GM21515 (cell line): ENCODE measurements around the gene HEXIM1.
"Not testable (repeated sequence)": the region's sequence is repeated elsewhere in the genome, so short reads cannot be mapped to it uniquely, and the experiment has no call there.

Experiments used
- ATAC-seq: cut with Tn5 transposase; IDR thresholded peaks from one replicate; pipeline ENCODE4 v1.9.1; 2021; ENCODE audit not compliant: unreplicated experiment

The HEXIM1 gene

DNA sequence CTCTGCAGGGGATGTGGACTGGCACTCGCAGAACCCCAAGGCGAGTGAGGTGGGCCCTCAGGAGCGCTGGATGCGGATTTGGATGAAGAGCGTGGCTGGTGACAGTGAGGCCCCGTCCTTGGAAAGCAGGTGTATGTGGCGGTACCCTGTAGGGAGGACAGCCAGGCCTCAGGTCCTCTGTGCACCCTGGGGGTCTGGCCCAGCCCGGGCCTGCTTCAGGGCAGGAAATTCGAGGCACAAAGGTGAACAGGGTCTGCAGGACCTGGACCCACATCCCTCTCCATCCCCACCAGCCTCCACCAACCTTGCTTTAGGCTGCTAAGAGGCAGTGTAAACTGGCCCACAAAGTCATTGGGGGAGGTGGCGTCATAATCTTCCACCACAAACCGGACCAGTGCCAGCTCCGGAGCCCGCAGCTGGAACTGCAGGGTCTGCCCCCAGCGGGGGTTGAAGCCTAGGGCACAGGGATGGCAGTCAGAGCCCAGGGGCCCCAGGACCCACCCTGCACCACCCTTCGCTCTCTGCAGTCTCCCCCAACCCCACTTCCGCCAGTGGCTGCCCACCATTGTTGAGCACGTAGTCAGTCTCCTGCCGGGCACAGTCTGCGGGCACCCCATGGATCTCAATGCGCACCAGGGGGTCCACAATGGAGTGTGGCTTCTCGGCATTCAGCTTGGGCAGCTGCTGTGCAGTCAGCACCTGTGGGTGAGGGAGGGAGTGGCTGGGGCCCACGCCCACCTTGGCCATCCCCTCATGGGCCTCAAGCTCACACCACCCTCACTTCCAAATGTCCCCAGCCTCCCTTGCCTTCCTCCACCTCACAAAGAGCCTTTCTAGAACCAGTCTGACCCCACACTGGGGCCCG, 35.5 kb upstream of the HEXIM1 start:
- ATAC-seq: no peak

DNA sequence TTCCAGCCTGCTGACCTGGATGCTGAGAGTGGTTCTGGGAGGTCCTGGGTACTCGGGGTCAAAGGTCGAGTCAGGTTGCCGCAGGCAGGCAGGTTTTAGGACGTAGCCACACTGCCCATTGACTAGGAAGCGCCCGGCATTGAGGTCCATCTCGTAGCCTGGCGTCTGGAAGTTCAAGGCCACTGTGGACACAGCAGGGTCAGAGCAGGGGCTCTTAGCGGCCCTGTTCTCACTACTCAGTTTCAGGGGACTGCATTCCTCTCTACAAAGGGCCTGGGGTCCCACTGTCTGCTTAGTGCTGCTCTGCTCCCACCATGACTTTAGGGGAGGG, 34.9 kb upstream of the HEXIM1 start:
- no peak for ATAC-seq

DNA sequence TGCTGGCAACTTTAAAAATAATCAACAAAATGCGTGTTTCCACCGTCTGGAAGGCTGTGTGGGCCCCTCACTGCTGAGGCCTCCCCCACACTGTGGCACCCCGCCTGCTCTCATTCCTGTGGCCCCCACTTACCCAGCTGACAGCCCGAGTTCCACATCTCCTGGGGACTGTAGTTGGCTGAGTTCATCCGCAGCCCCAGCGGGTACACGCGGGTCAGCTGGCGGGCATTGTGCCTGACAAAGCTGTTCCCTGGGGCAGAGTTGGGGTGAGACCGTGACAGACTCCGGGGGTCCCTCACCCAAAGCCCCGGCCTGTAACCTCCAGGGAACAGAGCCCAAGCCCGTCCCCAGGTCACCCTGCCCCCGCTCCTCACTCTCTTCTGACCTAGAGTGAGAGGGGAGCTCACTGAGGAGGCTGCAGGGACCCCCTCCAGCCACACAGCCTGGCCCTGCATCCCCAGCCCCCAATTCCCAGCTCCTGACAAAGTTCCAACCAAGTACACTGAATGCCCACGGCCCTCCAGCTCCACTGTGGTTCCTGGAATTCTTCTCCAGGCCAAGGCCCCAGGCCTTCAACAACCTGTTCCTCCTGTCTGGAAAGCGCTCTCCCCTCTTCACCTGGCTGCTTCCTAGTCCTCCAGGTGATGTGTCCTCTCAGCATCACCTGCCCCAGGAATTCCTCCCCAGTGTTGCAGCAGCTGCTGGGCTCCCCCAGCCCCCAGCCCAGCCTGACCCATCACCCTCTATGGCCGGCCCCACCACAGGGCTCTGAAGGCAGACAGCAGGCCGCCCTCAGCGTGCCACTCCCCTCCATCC, 34.0 kb upstream of the HEXIM1 start:
- ATAC-seq: no peak

DNA sequence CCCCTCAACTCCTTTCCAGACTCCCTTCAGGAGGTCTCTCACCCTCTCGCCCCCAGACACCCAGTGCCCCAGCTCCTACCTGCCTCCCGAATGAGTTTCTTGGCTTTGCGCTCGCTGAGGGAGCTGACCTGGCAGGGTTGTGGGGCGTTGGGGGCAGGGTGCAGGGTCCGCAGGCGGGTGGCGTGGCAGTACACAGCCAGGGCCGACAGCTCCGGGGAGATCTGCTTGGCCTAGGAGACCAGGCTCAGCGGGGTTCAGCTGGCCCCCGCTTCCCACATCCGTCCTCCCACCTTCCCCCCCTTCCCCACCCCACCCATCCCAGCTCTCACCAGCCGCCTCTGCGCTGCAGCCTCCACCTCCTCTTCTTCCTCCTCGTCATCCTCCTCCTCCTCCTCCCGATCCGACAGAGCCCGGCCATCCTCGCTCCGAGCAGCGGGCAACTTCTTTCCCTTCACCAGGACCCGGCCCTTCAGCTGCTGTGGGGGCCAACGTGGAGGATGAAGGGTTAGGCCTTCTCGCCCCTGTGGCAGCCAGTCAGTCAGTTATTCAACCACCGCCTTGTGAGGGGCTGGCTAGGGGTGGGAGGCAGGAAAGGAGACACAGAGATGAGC, 33.2 kb upstream of the HEXIM1 start:
- no peak for ATAC-seq

DNA sequence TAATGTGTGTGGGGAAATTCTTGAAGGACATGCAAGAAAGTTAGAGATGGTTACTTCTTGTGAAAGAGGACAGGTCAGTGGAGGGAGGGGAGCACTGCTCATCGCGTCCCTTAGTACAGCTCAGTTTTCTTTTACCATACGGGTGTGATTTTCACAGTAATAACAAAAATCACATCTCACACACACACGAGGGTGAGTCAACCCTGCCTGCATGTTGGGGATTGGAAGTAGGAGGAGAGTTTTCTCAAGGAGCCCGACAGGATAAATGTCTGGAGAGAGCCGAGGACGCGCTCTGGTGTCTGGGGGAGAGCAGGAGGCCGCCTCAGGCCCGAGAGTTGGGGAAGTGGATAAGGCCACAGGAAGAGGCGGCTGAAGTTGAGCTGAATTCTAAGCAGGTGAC, 32.4 kb upstream of the HEXIM1 start:
- ATAC-seq: no peak

DNA sequence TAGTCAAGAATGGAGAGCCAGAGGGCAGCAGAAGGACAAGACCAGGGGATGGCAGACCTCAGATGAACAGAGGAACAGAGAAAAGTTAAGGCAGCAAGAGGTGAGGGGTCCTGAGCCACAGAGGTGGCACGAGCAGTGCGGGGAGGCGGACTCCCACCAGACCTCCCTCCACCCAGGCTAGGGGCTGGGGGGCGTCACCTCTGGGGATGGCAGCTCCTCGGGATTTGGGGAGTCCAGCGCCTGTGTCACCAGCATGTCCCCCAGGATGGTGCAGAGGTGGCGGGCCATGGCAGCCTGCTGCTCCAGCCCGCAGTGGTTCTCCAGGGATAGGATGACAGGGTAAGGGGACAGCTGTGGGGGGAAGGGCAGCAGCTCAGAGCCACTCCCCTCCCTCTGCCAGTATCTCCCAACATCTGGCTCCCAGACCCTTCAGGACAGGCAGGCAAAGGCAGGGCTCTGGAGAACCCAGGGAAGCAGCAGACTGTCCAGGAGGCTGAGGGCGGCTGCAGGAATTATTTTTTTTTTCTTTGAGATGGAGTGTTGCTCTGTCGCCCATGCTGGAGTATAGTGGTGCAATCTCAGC, 31.8 kb upstream of the HEXIM1 start:
- no peak for ATAC-seq

DNA sequence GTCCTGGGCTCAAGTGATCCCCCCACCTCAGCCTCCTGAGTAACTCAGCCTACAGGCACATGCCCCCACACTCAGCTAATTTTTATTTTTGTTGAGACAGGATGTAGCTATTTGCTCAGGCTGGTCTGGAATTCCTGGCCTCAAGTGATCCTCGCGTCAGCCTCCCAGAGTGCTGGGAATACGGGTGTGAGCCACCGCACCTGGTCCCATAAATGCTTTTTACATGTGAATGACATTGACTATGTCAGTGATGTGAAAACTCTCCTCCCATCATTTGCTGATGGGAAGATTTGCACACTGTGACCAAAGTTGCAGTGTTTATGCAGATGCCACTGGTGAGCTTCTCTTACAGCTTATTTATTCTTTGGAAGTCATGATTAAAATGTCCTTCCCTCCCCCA, 30.9 kb upstream of the HEXIM1 start:
- no peak for ATAC-seq

DNA sequence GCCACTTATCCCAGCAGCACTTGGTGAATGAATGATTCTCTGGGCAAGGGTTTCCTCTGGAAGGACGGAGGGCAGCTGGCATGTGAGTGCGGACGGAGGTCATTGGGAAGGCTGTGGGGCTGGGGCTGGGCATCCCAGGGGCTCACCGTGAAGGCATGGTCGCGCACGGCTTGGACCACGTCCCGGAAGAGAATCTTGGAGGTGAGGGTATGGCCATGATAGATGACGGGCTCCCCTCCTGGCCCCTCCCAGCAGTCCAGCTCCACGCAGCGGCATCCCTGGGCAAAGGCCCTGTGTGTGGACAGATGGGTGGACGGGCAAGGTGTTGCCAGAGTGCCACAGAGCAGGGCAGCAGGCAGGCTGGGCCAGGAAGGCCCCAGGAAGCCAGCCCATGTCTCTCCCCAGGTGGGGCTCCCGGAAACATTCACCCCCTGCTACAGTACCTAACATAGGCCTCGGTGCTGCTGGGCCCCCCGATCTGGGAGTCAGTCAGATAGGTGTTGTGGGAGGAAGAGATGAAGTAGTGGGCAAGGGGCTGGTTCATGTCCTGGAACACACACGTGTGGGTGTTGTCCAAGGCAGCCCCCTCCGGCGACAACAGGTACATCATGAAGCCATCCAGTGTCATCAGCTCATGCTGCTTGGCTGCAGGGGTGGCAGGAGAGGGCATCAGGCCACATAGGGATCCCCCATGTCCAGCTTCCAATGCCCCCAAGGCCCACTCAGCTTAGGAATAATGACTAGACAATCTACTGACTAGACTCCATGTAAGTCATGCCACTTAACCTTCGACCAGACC, 30.2 kb upstream of the HEXIM1 start:
- ATAC-seq: no peak

DNA sequence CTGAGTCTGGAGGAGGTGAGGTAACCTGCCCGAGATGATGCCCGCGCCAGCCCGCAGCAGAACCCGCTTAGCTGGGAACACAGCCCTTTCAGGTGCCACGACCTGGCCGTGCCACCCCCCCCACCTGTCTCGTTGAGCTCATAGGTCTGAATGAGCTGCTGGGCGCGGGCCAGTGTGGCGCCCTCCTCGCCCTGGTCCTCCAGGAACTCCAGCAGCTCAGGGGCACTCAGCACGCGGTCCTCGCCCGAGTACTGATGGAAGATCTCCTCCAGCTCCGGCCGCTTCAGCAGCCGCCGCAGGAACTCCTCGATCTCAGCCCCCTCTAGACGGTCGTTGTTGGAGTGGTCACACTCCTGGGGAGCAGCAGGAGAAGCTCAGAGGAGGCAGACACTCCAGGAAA, 29.6 kb upstream of the HEXIM1 start:
- ATAC-seq: no peak

DNA sequence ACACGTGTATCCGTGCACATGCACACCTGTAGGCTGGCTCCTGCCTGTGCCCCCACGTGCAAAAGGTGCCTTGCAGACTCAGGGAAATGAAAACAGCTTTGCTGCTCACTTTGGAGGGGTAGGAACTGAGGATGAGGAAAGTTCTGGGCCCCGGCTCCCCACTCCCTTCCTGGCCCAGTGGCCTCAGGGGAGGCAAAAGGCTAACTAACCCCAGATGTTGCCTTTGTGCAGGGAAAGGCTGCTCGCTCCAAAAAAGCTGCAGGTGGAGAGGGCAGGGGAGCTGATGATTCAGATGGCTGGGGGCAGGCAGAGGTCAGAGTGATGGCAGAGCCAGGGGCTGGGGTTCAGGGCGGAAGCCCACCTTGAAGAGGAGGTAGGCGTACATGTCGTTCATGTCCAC, 28.3 kb upstream of the HEXIM1 start:
- no peak for ATAC-seq

DNA sequence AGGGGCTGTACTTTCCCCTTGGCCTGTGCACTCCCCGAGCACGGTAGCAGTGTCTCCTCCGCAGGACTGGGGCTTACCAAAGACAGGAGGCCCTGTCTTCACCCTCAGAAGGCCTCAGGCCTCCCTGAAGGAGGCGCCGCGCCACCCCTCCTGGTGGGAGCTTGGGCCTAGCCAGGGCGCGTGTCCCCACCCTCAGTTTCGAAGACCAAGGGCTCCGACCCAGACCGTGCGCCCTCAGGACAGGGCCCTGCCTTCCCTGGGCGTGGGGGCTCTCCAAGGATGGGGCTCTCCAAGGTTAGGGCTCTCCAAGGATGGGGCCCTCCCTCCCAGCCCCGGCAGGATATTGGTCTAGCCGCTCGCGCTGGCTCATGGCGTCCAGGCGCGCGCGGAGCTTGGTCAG, 27.7 kb upstream of the HEXIM1 start:
- no peak for ATAC-seq

DNA sequence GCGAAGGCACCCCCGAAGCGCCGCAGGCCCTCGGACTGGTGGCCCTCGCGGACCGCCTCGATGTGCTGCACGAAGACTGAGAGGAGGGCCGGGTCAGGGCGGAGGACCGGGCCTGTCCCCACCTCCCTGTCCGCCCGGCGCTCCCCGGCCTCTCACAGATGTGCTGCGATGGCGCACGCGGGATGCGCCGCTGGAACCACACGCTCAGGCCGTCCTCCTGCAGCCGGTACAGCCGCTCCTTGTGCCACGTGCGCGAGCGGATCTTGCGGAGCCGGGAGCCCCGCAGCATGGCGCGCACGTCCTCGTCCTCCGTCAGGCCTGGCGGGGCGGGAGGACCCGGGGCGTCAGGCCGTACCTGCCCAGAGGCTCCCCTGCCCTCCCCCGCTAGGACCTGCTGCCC, 27.2 kb upstream of the HEXIM1 start:
- ATAC-seq: no peak

DNA sequence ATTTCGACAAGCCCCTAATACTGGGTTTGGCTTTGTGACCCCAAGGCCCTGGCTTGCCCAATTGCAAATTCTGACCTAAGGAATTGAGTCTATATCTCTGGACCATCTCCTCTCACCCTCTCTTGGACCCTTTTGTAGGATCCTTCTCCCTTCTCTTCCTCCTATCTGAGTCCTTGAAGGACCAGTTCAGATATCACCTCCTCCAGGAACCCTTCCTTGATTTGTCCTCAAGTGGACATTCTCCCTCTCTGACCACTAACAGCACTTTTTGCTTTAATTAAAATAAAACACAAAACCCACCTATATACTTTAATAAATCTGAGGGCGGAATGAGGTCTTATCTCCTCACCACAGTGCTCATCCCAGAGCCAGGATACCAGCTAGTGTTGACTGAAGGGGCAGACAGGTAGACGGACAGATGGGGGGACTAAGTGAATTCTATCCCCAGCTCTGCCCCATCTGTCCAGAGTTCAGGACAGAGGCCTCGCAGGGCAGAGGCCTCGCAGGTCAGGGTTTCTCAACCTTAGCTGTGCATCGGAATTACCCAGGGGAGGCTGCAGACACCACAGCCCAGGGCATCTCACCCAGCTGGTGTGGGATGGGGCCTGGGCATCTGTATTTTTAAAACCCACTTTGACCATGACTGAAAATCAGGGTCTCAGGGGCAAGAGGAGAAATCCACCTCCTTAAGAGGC, 25.1 kb upstream of the HEXIM1 start:
- no peak for ATAC-seq

DNA sequence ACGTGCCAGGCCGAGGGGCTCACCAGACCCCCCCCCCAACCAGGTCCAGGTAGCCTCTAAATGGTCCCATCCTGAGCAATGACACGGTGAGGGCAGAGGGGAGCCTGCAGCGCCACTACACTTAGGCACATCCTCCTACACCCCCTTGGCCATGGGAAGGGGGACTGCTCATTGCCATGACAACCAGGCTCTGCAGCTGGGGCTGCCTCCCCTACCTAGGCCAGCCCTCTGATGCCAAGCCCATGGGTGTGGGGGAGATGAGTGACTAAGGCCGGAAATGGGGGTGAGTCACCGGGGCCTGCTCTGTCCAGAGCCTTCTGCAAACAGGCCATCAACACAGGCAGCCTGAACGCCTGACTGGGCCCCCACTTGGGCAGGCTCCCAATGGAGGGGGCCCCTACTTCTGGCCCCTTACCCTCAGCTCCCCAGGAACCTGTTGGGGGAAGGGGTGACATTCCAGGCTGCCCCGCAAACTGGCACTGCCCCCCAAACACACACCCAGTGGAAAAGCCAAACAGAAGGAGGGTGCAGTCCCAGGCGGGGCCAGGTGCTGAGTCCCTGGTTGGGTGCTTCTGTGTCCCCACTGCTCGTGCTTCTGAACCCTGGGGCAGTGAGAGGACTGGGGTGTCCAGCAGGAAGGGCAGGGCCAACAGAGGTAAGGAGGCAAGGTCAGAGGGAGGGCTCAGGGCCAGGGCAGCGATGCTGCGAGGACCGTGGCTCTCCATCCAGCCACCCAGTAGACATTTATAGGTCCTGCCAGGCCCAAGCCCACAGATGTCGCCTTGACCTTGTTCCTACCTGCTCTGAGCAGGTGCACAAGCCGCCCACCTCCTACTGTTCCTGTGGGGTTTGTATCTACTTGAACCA, 24.1 kb upstream of the HEXIM1 start:
- no peak for ATAC-seq

DNA sequence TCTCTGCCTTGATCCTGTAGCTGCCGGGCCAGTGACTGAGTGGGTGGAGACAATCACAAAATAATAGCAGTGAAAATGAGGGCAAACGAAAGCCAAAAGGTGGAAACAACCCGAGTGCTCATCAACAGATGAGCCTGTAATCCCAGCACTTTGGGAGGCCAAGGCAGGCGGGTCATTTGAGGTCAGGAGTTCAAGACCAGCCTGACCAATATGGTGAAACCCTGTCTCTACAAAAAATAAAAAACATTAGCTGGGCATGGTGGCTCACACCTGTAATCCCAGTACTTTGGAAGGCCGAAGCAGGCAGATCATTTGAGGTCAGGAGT, 23.5 kb upstream of the HEXIM1 start:
- ATAC-seq: not testable (repeated sequence)

DNA sequence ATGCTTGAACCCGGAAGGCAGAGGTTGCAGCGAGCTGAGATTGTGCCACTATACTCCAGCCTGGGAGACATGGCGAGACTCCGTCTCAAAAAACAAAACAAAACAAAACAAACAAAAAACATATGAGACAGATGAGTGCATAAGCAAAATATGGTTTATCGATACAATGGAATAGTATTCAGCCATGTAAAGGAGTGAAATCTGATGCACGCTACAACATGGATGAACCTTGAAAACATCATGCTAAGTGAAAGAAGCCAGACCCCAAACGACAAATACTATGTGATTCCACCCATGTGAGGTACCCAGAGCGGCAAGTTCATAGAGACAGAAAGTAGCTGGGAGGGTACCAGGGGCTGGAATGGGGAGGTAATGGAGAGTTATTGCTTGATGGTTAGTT, 22.8 kb upstream of the HEXIM1 start:
- ATAC-seq: no peak

DNA sequence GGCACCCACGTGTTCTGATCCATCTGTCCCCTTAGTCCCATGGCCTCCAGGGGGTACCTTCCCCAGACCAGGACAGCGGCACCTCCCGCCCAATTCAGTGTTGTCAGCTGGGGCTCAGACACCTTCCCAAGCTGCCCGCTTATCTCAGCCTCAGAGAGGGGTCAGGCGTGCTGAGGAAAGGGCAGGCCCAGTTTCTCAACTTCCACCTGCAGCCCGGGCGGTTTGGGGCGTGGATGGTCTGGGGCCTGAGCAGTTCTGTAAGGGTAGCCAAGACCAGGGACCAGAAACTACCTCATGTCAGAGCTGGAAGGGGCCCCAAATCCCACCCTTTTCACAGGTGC, 21.1 kb upstream of the HEXIM1 start:
- no peak for ATAC-seq

DNA sequence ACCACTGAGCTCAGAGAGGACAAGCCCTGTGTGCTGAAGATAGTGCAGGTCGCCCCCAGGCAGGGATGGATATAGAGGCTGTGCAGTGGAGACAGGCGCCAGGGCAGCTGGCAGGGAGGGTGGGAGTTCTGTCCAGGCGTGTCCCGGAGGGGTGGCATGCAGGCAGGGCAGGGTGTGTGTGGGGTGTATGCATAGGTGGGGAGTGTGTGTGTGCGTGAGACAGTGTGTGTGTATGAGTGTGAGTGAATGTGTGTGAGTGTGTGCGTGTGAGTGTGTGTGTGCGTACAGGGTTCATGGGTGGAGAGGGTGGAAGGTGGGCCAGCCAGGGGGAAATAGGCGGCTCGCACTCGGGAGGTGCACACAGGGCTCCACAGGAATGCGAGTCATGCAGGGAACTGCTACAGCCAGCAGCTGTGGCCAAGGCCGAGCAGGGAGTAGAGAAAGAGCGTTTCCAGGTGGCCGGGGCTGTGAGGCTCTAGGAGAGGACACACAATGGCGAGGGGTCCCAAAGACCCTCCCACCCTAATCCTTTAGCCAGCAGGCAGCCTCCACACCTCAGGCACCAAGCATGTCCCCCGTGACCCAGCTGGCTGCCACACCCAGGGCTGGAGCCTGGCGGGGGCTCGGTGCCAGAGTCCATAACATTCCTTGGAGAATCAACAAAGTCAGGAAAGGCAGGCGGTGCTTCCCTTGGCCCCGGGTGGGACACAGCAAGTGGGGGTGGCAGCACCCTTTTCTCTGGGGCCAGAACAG, 20.6 kb upstream of the HEXIM1 start:
- ATAC-seq: no peak

DNA sequence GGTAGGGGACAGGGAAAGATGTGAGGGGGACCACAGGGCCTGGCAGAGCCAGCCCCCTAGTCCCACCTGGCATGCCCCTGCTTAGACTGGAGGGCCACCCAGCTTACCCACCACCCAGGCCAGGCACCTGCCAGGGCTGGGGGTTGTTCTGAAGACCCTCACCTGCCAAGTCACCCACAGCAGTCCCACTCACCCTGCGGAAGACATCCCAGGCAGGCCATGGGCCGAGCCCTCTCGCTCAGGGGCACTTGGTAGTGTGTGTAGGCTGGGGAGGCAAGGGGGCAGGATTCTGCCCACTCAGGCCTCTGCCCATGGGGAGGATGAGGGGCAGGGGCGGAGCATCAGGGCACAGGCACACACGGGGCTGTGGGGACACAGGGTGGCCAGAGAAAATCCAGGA, 19.9 kb upstream of the HEXIM1 start:
- no peak for ATAC-seq
